HG03432 (cell line): ENCODE measurements around the gene ANKRD12.

ENCODE experiments used
- ATAC-seq: cut with Tn5 transposase; IDR thresholded peaks from one replicate; pipeline ENCODE4 v1.9.1; 2021; ENCODE audit warnings: mild to moderate bottlenecking, moderate library complexity; ENCODE audit not compliant: unreplicated experiment

ANKRD12 gene

DNA sequence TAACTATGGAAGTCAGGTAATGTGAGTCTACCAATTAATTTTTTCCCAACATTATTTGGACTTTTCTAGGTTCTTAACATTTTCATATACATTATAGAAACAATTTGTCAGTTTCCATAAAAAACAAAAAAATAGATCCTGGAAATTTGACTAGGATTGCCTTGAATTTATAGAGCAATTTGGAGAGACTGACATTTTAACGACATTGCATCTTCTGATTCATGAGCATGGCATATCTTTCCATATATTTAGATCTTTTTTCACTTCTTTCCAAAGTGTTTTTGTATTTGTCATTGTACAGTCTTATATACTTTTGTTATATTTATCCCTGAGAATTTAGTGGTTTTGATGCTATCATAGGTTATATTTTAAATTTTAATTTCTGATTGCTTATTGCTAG is 42.0 kb downstream of the ANKRD12 start:
- ATAC-seq: no peak

DNA sequence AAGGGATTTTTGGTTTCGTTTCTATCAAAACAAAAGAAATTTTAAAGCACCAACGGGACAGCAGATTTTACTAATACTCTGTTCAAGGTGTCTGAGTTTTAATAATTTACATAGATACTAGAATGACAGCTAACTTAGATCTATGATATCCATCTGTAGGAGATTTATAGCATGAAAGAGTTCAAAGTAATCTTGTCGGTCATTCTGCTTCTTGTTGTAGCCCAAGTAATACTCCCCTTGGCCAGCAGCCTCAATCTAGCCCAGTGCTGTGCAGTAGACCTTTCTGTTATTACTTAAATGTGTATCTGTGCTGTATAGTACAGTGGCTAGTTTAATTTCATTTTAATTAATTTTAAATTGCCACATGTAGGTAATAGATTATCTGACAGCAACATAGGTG is 44.7 kb downstream of the ANKRD12 start:
- no peak for ATAC-seq

DNA sequence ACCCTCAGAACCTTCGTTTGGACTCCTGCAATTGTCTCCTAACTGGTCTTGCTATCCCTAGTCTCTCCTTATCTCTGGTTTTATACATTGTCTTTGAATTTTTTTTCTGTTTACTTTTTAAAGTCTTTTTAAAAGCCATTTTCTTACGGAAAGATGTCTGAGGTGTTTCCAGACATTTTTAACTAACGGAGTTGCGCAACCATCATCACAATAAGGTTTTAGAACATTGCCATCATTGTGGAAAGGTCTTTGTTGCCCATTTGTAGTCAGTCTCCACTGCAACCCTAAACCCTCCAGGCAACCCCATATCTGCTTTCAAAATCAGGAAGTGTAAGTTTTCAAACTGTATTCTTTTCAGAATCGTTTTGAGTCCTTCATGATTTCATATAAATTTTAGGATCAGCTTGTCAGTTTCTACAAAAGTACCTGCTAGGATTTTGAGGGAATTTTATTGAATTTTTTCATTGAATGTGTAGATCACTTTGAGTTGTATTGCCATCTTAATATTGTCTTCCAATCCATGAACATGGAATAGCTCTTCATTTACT is 46.3 kb downstream of the ANKRD12 start:
- no peak for ATAC-seq

DNA sequence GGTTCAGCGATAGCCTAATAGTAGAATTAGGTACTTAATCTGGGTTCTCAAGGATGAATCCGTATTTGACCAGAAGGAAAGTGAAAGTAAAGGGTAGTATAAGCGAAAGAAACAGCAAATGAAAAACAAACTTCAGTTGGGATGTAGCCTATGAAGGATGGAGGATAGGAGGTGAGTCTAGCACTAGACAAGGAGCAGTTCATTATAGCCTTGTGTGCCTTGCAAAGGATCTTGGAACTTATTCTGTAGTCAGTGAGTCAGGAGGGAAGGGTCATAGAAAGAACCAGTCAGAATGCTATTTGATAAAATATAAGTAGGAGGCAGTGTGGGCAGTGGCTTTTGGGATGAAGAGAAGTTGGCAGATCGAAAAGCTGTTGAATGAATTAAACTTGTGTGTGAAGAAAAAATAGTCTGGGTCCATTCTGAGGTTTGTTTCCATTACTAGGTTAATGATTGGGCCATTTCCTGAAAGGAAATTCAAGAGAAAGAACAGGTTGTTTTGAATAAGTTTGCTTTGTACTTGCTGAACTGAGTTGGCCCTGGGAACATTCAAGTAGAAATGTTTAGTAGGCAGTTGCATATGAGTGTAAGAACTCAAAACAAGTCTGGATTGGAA is 48.5 kb downstream of the ANKRD12 start:
- no peak for ATAC-seq

DNA sequence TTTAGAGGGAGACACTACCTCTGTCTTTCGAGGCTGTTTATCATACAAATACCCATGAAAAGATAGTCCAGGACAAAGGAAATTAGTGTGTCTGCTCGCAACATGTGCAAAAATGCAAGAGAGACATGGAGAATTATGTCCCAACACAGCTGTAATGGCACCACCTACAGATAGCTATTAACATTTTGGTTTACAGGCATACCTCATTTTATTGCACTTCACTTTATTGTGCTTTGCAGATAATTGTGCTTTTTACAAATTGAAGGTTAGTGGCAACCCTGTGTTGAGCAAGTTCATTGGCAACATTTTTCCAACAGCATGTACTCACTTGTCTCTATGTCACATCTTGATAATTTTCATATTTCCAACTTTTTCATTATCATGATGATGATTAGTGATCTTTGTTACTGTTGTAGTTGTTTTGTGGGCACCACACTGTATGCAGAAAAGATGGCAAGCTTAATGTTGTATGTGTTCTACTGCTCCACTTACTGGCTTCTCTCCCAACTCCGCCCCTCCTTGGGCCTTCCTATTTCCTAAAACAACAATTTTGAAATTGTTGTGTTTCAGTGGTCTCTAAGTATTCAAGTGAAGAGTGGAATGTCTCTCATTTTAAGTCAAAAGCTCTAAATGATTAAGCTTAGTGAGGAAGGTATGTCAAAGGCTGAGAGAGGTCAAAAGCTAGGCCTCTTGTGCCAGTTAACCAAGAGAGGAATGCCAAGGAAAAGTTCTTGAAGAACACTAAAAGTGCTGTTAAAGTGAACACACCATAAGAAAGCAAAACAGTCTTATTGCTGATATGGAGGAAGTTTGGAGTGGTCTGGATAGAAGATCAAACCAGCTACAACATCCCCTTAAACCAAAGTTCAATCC is 52.0 kb downstream of the ANKRD12 start:
- no peak for ATAC-seq

DNA sequence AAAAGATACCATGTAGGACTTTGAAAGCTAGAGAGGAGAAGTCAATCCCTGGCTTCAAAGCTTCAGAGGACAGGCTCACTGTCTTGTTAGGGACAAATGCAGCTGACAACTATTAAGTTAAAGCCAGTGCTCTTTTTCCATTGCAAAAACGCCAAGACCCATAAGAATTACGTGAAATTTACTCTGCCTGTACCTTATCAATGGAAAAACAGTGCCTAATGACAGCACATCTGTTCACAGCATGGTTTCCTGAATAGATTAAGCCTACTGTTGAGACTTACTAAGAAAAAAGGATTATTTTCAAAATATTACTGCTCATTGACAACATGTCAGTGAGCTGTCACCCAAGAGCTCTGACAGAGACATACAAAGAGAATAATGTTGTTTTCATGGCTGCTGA is 52.9 kb downstream of the ANKRD12 start:
- no peak for ATAC-seq

DNA sequence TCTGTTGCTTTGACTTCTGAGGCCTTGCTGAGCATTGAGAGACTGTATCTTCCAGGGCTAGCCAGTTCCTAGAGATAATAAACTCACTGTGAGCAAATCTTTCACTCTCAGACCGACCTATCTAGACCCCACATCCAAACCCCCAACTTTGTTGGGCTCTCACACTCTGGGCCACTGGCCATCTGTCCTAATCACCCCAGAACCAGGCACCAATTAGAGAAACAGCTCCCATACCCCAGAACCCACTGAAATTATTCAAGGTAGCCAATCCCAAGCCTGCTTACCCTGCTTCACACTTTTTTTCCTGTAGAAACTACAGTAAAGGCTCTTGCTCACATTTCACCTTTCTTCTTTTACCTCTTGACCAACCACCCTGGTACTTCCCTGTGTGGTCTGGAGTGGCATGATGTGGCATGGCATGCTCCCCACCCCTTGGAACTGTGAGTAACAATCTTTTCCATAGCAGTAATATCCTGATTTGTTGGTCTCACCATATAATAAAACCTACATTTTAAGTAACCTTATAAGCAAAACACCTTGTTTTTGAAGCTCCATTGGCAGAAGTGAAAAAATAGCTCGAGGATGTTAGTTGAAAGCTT is 55.2 kb downstream of the ANKRD12 start:
- ATAC-seq: no peak

DNA sequence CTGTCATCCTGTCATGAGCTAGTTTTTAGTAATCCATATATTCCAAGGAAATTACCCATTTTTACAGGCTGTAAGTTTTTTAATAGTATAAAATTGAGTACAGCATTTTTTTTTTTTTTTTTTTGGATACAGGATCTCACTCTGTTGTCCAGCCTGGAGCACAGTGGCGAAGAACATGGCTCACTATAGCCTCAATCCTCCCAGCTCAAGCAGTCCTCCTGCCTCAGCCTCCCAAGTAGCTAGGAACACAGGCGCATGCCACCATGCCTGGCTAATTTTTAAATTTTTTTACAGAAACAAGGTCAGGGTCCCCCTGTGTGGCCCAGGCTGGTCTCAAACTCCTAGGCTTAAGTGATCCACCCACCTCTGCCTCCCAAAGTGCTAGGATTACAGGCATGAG is 56.5 kb downstream of the ANKRD12 start:
- no peak for ATAC-seq

DNA sequence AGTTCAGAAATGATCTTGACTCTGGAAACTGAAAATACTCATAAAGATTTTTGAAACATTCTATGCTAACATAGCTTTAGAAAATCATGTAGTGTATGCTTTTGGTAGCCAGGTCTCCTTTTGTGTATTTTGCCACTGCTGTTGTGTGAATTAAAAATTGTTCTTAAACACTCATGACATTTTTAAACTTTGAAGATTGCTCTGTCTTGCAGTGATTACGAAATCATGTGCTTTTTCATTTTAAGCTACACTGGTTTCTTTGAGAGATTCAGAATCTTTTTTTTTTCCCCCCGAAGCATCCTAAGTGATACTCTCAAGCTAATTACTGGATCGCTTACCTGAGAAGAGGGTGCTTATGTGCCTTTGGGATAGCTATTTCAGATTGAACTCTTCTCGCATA is 60.0 kb downstream of the ANKRD12 start:
- no peak for ATAC-seq

DNA sequence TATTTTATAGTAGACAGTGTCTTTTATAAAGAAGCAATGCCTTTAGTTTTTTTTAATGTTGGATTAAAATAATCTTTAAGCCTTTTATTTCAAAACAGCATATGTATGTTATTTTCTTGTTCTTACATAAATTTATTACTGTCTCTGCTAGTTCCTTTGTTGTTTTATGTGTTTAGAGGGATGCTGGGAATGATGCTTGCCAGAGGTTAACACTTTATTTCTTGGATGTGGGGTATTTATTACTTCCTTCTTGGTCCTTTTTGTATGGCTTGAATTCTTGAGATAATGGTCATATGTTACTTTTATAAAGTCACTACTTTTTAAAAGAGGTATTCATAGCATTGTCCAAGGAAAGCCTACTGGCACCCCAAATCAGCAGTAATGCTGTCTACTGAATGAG is 63.1 kb downstream of the ANKRD12 start:
- no peak for ATAC-seq

DNA sequence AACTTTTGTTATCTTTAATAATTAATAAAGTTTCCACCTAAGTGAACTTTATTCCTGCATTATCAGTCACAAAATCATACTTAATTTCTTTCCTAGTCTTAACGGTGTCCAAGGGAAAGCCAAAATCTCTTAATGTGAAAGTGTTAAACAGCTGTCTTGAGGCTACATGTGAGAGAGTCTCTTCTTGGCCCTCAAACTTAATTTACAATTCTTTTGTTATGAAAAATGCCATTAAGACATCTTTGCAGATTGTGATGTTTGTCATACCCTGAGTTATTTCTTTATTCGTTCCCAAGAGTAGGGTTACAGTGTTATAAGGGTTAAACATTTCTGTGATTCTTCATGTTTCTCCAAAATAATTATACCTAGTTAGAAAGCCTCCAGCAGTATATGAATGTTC is 64.6 kb downstream of the ANKRD12 start:
- ATAC-seq: no peak

DNA sequence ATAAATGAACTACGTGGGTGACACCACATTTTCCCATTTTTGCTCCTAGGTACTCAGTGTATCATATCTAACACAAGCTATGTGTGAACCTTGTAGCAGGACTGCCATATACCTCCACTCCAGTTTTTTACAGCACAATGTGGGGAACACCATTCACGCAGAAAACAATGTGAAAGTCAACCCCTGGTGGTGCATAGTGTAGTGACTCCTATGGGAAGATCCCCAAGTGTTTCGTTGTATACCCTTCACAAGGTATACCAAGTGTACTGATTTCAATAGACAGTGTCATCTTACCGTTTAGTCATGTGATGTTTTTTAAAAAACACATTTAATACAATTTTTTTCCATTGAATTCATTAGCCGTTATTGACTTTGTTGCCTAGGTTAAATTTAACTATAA is 68.1 kb downstream of the ANKRD12 start:
- ATAC-seq: no peak

DNA sequence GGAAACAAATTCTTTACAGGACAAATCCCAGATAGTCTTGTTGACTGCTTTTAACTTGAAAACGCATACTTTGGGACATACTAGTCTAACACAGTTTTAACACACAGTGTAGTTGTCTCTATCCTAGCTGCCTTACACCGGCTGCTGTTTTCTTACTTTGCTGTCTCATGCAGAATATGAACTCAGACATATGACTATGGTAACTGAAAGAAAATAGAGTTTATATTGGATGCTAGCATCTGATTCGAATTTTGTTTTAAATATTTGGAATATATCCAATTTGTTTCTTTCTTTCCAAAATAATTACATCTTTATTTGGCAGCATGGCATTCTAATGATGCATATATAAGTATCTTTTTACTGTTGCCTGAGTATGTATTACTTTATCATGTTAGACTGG is 69.8 kb downstream of the ANKRD12 start:
- no peak for ATAC-seq

DNA sequence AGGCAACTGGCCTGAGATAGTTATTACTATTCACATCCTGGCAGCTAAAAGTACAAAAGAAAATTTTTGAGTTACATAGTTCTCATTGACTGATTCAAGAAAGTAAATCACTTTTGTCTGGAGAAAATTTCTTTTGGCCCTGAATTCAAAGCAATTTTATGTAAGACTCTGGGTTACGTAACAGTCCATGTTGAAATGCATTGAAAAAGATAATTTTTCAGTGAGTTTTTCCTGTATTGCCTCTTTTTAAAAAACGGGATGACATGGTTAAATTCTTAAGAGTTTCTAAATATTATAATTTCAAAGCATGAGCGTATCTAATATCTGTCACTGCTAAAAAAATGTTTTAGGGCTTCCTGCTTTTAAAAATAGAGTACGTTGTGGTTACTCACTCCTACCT is 72.7 kb downstream of the ANKRD12 start:
- ATAC-seq: no peak

DNA sequence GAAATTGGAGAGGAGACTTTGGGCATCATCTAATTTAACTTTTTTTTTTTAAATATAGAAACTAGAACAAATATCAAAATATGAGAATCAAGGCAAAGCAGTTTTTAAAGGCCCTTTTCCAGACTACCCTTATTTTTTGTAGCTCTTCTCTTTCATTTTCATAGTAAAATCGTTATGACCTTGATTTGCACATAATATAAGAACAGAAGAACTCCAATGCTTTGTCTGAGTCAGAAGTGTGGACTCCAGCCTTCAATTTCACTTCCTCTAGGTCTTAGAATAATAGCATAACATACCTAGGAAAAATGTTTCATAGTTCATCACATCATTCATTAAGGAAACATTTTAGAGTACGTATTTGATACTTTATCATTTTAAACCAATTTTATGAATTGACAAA is 74.4 kb downstream of the ANKRD12 start:
- no peak for ATAC-seq

DNA sequence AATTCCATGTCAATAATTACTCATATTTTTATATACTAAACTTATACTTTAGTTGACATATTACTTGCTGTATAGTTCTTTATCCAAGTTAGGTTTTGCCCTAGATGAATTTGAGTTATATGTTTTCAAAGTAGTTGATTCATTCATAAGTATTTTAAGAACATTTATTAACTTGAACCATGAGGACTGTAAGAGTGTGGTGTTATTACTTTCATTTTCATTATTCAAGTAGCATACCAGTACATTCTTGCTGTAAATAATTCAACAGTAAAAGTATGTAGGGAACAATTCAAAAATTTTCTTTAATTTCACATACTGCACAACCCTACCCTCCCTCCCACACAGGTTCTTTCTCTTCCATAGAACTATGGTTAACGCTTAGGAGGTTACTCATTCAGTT is 75.4 kb downstream of the ANKRD12 start:
- no peak for ATAC-seq

DNA sequence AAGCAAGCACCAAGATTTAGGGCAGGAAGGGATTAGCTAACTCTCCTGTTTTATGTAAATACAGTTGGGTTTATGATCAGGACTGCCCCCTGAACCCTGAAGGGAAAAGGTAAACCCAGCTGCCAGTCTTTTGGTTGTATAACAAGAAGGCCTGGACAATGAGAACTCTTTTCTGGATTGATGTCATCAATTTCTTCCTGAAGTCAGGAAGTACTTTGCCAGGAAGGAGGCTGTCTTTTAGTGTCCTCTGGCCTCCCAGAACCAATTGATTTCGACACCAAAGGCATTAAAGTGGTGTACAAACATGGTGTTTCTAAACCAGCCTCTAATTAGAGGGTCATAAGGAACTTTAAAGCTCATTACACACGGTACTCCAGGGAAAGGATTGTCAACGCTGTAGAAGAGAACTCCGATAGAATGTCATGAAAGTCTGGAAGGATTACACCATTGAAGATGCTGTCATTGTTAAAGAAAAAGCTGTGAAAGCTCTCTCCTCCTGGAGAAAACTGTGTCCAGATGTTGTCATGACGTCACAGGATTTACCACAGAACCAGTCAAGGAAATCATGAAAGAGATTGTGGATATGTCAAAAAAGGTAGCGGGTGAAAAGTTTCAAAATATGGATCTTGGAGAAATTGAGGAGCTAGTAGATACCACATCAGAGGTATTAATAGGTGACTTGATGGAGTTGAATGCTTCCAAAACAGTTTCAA is 78.8 kb downstream of the ANKRD12 start:
- no peak for ATAC-seq

DNA sequence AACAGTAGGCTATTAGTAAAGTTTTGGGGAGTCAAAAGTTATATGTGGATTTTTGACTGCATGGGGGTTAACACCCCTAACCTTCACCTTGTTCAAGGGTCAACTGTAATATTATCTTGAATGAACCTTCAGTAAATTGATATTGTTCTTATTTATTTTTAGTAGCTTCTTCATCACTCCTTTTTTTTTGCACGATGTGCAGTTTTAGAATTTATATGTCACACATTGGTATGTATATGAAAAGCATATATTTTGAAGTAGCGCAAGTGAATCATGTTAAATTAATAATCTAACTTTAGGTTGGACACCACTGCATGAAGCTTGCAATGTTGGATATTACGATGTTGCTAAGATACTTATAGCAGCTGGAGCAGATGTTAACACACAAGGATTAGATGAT is 79.9 kb downstream of the ANKRD12 start:
- no peak for ATAC-seq

DNA sequence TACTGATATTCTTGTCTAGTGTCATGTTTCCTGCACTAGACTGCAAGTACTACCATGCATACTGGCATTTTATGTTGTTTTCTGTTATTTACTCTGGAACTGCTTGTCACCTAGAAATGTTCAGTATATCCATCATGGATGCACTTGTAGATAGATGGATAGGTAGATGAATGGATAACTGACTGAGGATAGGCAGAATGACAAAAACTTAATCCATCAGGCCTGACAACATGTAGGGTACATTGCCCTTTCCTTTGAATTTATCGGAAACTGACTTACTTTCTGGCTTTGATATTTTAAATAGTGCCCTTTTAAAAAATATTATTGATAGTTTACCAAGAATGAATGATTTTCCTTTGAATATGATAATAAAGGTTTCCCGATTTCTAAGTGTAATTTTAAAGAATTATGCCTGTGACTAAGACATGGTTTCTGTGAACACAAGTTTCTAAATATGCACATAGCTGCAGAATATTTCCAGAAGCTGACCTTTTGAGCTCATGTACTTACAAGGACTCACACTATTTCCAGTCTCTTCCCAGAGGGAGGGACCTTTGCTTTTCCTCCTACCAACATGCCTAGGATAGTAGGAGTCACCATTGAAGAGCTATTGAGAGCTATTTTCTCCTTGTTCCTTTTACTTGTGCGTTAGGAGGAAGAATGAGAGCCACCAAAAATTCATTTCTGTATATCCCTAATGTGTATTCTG is 81.3 kb downstream of the ANKRD12 start:
- ATAC-seq: no peak

DNA sequence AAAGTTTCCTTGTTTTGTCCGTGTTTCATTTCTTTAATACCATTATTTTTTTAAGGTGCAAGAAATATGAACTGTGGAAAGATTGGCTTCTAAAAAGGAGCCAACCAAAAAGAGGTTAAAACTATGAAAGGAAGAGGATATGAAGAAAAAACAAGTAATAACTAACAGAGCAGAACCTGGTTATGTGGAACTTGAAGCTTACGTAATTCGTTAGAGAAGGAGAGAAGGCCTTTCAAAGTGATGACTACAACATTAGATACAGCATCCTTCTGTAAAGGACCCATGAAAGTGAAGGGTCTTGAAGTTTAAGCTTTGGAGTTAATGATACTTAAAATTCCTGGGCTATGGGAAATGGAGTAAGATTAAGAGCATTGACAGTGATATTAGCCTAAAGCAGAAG is 84.5 kb downstream of the ANKRD12 start:
- ATAC-seq: no peak

DNA sequence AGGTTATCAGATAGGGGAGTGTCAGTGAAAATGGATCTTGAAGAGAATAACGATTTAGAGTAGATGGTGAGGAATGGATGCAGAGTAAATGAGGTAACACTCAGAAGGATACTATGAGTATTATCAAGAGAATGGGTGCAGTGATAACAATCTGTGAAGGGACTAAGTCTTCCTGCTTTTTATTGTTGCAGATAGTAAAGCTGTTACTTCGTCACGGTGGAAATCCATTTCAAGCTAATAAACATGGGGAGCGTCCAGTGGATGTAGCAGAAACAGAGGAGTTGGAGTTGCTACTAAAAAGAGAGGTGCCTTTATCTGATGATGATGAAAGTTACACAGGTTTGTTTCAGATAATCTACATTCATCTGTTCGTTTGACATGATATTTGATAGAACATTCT is 85.1 kb downstream of the ANKRD12 start:
- no peak for ATAC-seq
